ENCODE measurements around the gene ZC3H12A.

- TF ChIP-seq MAX (IDR thresholded peaks at IDR 0.05) (no peak), POLR2A (IDR thresholded peaks at IDR 0.05; ENCODE audit: low read length) (no peak), CTCF (IDR thresholded peaks at IDR 0.05) (no peak), TP53 (CRISPR knock-in tag; IDR thresholded peaks at IDR 0.05) (no peak), USF2 (IDR thresholded peaks at IDR 0.05) (no peak), EP300 (IDR thresholded peaks at IDR 0.05) (no peak), PBX3 (IDR thresholded peaks at IDR 0.05) (no peak), RAD21 (conservative IDR thresholded peaks at IDR 0.05 in 1 of 2, IDR thresholded peaks at IDR 0.05 in 1 of 2) (no peak), RCOR1 (IDR thresholded peaks at IDR 0.05; ENCODE audit: low read depth, low read length) (no peak), ELK1 (IDR thresholded peaks at IDR 0.05; ENCODE audit: low read depth, low read length) (no peak), FOSL2 (IDR thresholded peaks at IDR 0.05) (no peak), FOSL2 (CRISPR knock-in tag; IDR thresholded peaks at IDR 0.05) (no peak), MAFK (IDR thresholded peaks at IDR 0.05; ENCODE audit: partially characterized antibody) (no peak), ZNF302 (CRISPR knock-in tag; IDR thresholded peaks at IDR 0.05) (no peak), POLR2AphosphoS2 (conservative IDR thresholded peaks at IDR 0.05; ENCODE audit: low read length) (no peak)
Measured at GRCh38 chr1:37441490-37441889, 32.9 kb upstream of the ZC3H12A start.
